WTC11 (cell line): Measurements from ENCODE around the gene ATP11B. TPM values are rescaled to one million over a fixed set of nuclear protein-coding genes. Genes with fewer than 3 reads are reported as not detected.

ENCODE experiments used
- ATAC-seq: fragments of 200-7000 bp; cut with Tn5 transposase; 2 replicates; pipeline ENCODE4 v1.10.0; 2021; ENCODE audit warnings: mild to moderate bottlenecking, moderate library complexity
- CTCF ChIA-PET: fragments of 300-600 bp; sonication (Branson Sonifier 250); formaldehyde crosslinking; loops from one replicate; lab custom pipeline; 2021; ENCODE audit warnings: antibody characterized with exemption; lab: Charles Lee
- POLR2A ChIA-PET: fragments of 350-600 bp; sonication (Branson Sonifier 250); formaldehyde crosslinking; loops from one replicate; lab custom pipeline; 2021; ENCODE audit warnings: antibody characterized with exemption; lab: Charles Lee
- DNase-seq: peaks from one replicate; pipeline ENCODE4 v3.0.0; 2021; ENCODE audit warnings: low spot score
- H3K27ac Mint-ChIP-seq: 2 replicates; pipeline ENCODE4 v1.8.0; 2021; ENCODE audit warnings: mixed read lengths
- H3K27me3 Mint-ChIP-seq: 2 replicates; pipeline ENCODE4 v1.8.0; 2021; ENCODE audit warnings: low read depth, mild to moderate bottlenecking, moderate library complexity, mixed read lengths
- H3K36me3 Mint-ChIP-seq: 2 replicates; pipeline ENCODE4 v1.8.0; 2021; ENCODE audit warnings: mixed read lengths
- H3K4me1 Mint-ChIP-seq: 2 replicates; pipeline ENCODE4 v1.8.0; 2022; ENCODE audit warnings: mixed read lengths
- H3K4me3 Mint-ChIP-seq: 2 replicates; pipeline ENCODE4 v1.8.0; 2021; ENCODE audit warnings: mild to moderate bottlenecking, moderate library complexity, mixed read lengths
- H3K9me3 Mint-ChIP-seq: 2 replicates; pipeline ENCODE4 v1.8.0; 2021; ENCODE audit warnings: mixed read lengths
- ATF6 ChIP-seq: sonication (generic); formaldehyde crosslinking; IDR thresholded peaks from 2 replicates; pipeline ENCODE4 v1.8.1; 2023; ENCODE audit warnings: mild to moderate bottlenecking, missing genetic modification reagents
- CREB1 ChIP-seq: sonication (generic); formaldehyde crosslinking; IDR thresholded peaks from 2 replicates; pipeline ENCODE4 v1.8.0; 2023; ENCODE audit warnings: mild to moderate bottlenecking, missing genetic modification reagents
- EMX1 ChIP-seq: fragments of 250-450 bp; sonication (Bioruptor Pico); IDR thresholded peaks from 2 replicates; pipeline ENCODE4 v1.8.0; 2021; ENCODE audit warnings: mild to moderate bottlenecking
- GTF2I ChIP-seq: fragments of 250-450 bp; sonication (Bioruptor Pico); conservative IDR thresholded peaks from 2 replicates; pipeline ENCODE4 v1.4.0; 2021; ENCODE audit warnings: mild to moderate bottlenecking
- IRF1 ChIP-seq: sonication (generic); formaldehyde crosslinking; IDR thresholded peaks from 2 replicates; pipeline ENCODE4 v1.8.0; 2023; ENCODE audit warnings: missing genetic modification reagents
- MAX ChIP-seq: sonication (generic); formaldehyde crosslinking; IDR thresholded peaks from 2 replicates; pipeline ENCODE4 v1.8.0; 2022; ENCODE audit warnings: mild to moderate bottlenecking, missing genetic modification reagents
- NFE2L1 ChIP-seq: sonication (generic); formaldehyde crosslinking; IDR thresholded peaks from 2 replicates; pipeline ENCODE4 v1.8.1; 2023; ENCODE audit warnings: missing genetic modification reagents
- NR3C1 ChIP-seq: sonication (generic); formaldehyde crosslinking; conservative IDR thresholded peaks from 2 replicates; pipeline ENCODE4 v1.8.1; 2023; ENCODE audit warnings: low read depth, mild to moderate bottlenecking, missing genetic modification reagents
- RORB ChIP-seq: fragments of 250-450 bp; sonication (Bioruptor Pico); IDR thresholded peaks from 2 replicates; pipeline ENCODE4 v1.9.0; 2021; ENCODE audit warnings: mild to moderate bottlenecking
- TEAD4 ChIP-seq: sonication (generic); formaldehyde crosslinking; IDR thresholded peaks from 2 replicates; pipeline ENCODE4 v1.8.0; 2022; ENCODE audit warnings: mild to moderate bottlenecking, missing genetic modification reagents
- ZBTB21 ChIP-seq: sonication (generic); formaldehyde crosslinking; IDR thresholded peaks from 2 replicates; pipeline ENCODE4 v1.8.1; 2023; ENCODE audit warnings: mild to moderate bottlenecking, missing genetic modification reagents, borderline replicate concordance
- ZMAT4 ChIP-seq: fragments of 250-450 bp; sonication (Bioruptor Pico); IDR thresholded peaks from 2 replicates; pipeline ENCODE4 v1.9.0; 2021; ENCODE audit warnings: mild to moderate bottlenecking
- ZNF263 ChIP-seq: sonication (generic); formaldehyde crosslinking; IDR thresholded peaks from 2 replicates; pipeline ENCODE4 v1.8.1; 2022; ENCODE audit warnings: low read depth, mild to moderate bottlenecking, moderate library complexity, missing genetic modification reagents
- ZNF281 ChIP-seq: sonication (generic); formaldehyde crosslinking; IDR thresholded peaks from 2 replicates; pipeline ENCODE4 v1.8.0; 2023; ENCODE audit warnings: mild to moderate bottlenecking, missing genetic modification reagents
- ZNF317 ChIP-seq: sonication (generic); formaldehyde crosslinking; IDR thresholded peaks from 2 replicates; pipeline ENCODE4 v1.8.1; 2023; ENCODE audit warnings: low read depth, mild to moderate bottlenecking, moderate library complexity, missing genetic modification reagents, borderline replicate concordance
- ZNF396 ChIP-seq: fragments of 250-450 bp; sonication (Bioruptor Pico); IDR thresholded peaks from 2 replicates; pipeline ENCODE4 v1.8.0; 2021; ENCODE audit warnings: mild to moderate bottlenecking, moderate library complexity, borderline replicate concordance
- ZNF416 ChIP-seq: fragments of 250-450 bp; sonication (Bioruptor Pico); IDR thresholded peaks from 2 replicates; pipeline ENCODE4 v1.9.0; 2021; ENCODE audit warnings: mild to moderate bottlenecking, inconsistent platforms
- ZNF425 ChIP-seq: fragments of 250-450 bp; sonication (Bioruptor Pico); conservative IDR thresholded peaks from 2 replicates; pipeline ENCODE4 v1.9.0; 2021; ENCODE audit warnings: mild to moderate bottlenecking
- ZNF512 ChIP-seq: sonication (generic); formaldehyde crosslinking; IDR thresholded peaks from 2 replicates; pipeline ENCODE4 v1.8.1; 2022; ENCODE audit warnings: missing genetic modification reagents, borderline replicate concordance
- ZSCAN18 ChIP-seq: fragments of 250-450 bp; sonication (Bioruptor Pico); IDR thresholded peaks from 2 replicates; pipeline ENCODE4 v2.1.2; 2022; ENCODE audit warnings: mild to moderate bottlenecking, moderate library complexity
- total RNA-seq: library from RNA; stranded (reverse); gene quantifications from 3 replicates; pipeline ENCODE4 v1.2.3, GENCODE V29; 2021

Gene ATP11B
- total RNA-seq, 1 experiment from 2014 or later = 25.7 TPM

- TF ChIP-seq RORB (no peak), ZNF263 (CRISPR knock-in tag) (no peak), ZNF396 (CRISPR knock-in tag) (no peak), ZMAT4 (CRISPR knock-in tag) (no peak), CREB1 (CRISPR knock-in tag) (no peak), ZNF512 (CRISPR knock-in tag) (no peak), ZSCAN18 (CRISPR knock-in tag) (no peak), NR3C1 (CRISPR knock-in tag) (no peak), ZNF425 (CRISPR knock-in tag) (no peak), GTF2I (CRISPR knock-in tag) (no peak)
- ChIA-PET CTCF (no interaction called here), POLR2A (no interaction called here)
- ATAC-seq = no peak
- H3K27ac Mint-ChIP-seq = no peak overlapping the region
- no peaks in the 10 kb centered on the region for H3K4me1 Mint-ChIP-seq
- H3K9me3 Mint-ChIP-seq = peaks cover 9% of the 10 kb centered on the region
- no peak overlapping the region for H3K4me3 Mint-ChIP-seq
- no peak for DNase-seq
- H3K27me3 Mint-ChIP-seq = no peaks in the 10 kb centered on the region
- no peaks in the 10 kb centered on the region for H3K36me3 Mint-ChIP-seq
These were observed 37.6 kb upstream of the ATP11B start for GRCh38 chr3:182755712-182756111.

GRCh38 chr3:182760576-182761164, 32.6 kb upstream of the ATP11B start:
- 0 out of 2 replicates have a peak, but pooled peaks cover 5% of the 10 kb centered on the region for H3K9me3 Mint-ChIP-seq
- ChIA-PET CTCF (no interaction called here), POLR2A (no interaction called here)
- DNase-seq (no peak), ATAC-seq (no peak)
- H3K27ac Mint-ChIP-seq = no peak overlapping the region
- TF ChIP-seq TEAD4 (CRISPR knock-in tag) (no peak), NFE2L1 (CRISPR knock-in tag) (no peak), ZNF416 (CRISPR knock-in tag) (no peak), ZNF317 (CRISPR knock-in tag) (no peak), IRF1 (CRISPR knock-in tag) (no peak), ATF6 (CRISPR knock-in tag) (no peak), ZNF512 (CRISPR knock-in tag) (no peak), ZBTB21 (no peak), MAX (CRISPR knock-in tag) (no peak), EMX1 (CRISPR knock-in tag) (no peak), ZNF281 (no peak), ZMAT4 (CRISPR knock-in tag) (no peak)
- H3K4me3 Mint-ChIP-seq = no peak overlapping the region
- H3K27me3 Mint-ChIP-seq = no peaks in the 10 kb centered on the region; the same call in 1 of the 2 replicates
- no peaks in the 10 kb centered on the region for H3K4me1 Mint-ChIP-seq
- H3K36me3 Mint-ChIP-seq = no peaks in the 10 kb centered on the region
